T-helper 22 cell (primary cell): ENCODE data around the gene STAT3.
"Not testable (repeated sequence)": the region's sequence is repeated elsewhere in the genome, so short reads cannot be mapped to it uniquely, and the experiment has no call there.

ENCODE experiments used
- DNase-seq: peaks from one replicate; pipeline ENCODE4 v3.0.0-alpha.2; 2020; ENCODE audit warnings: low read depth

The STAT3 gene

DNA sequence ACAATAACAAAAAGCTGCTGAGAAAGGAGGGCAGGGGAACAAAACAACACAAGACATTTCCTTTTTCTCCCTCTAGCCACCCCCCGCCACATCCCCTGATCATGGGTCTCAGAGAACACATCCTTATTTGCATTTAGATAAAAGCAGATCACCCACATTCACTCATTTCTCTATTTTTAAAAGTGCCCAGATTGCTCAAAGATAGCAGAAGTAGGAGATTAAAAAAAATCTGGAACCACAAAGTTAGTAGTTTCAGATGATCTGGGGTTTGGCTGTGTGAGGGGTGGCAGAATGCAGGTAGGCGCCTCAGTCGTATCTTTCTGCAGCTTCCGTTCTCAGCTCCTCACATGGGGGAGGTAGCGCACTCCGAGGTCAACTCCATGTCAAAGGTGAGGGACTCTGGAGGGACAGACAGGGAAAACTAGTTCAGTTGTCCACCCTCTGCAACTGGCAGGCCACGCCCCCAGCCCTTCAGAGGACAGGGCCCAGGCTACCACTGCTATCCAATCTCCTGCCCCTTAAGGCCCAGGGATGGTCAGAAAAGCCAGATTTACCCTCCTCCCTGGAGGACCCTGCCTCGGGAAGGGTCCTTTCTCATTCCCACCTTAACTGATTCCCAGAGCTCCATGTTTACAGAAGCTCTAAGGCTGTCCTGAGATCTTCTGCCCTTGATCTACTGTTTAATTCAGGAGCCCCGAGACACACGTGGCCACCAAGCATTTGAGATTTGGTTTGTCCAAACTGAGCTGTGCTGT, 72.7 kb downstream of the STAT3 start:
- DNase-seq: no peak

DNA sequence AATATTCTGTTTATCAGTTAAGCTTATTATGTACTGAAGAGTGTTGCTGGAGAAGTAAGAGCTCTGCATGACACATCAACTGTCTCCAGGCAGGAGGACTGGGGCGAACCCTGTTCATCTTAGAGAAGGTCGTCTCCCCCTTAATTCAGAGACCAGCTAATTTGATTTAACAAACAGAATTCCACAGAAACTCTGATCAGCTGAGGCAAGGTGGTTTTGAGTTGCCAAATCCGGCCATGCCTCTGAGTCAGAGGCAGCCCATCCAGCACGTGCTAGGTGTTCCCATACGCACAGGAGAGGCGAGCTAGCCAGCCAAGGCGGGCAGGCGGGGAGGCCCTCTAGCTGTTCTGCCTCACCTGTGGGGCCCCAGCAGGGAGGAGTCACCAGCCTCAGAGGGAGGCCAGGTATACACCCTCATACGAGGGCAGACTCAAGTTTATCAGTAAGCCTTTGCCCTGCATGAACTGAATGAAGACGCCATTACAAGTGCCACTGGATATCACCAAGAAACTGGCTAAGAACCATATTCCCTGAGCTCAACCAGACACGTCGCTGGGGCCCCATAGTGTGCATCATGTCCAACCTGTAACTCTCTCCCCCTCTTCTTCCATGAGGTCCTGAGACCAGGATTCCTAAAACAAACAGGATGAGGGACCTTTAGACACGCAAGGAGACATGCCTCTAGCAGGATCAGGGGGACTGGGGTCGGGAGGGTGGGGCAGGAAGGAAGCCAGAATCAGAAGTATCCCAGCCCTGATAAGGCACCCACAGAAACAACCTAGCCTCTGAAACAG, 74.3 kb downstream of the STAT3 start:
- no peak for DNase-seq

DNA sequence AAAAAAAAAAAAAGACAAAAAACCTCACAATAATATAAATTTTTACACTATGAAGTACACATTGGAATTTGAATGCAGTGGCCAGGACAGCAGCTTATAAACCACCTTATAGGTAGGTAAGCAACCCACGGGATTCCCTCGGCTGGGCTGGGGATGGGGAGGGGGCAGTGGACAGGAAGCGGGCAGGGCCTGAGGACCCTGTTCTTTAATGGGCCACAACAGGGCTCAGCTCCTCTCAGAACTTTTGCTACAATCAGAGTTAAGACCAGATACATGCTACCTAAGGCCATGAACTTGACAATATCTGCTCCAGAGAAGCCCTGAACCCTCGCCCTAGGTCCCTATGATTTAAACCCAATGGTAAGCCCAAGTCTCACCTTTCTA, 74.9 kb downstream of the STAT3 start:
- DNase-seq: no peak

DNA sequence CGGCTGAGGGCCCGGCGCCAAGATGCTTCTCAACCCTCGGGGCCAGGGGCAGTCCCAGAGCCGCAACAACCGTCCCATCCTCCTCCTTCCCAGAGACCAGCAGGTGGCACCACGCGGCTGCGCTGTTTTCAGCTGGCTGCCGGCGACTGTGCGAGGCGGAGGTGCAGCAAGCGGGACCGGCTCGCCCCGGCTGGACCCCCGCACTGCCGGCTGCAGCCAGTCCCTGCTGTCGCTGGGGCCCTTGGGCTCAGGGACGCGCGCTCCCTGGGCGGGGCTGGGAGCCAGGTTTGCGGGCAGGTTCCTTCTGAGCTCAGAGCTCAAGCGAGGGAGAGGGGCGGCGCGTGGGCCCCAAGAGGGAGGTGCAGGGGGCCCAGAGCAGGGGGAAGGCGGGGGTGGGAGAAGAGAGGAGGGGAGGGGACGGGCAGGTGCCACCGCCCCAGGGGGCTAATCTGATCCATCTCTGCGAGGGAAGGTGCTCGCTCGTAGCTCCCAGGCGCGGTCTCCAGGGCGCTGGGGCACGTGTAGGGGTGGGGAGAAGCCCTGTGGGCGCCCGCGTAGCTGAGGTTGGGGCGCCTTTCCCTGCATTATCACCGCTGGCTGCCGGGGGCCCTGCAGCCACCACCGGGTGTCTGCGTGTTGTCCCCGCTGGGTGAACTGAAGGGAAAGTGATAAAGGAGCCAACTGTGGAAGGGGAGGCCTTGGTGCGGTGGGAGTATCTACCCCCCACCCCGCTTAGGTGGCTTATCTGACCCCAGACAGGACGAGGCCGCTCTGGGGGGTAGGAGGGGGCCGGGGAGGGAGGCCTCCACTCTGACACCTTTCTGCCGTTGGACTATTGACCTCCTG, 75.7 kb downstream of the STAT3 start:
- DNase-seq: peak; percentile 50

DNA sequence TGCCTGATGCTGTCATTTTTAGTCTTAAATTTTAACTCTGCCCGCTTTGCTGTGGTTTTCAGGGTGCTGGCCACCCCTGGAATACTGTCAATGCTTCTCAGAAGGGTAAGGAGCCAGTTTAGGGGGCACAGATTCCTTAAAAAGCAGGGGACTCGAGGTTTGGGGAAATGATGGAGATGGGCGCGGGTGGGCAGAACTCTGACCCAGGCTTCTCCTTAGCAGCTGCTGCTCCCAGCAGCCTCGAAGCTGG, 76.3 kb downstream of the STAT3 start:
- DNase-seq: no peak

DNA sequence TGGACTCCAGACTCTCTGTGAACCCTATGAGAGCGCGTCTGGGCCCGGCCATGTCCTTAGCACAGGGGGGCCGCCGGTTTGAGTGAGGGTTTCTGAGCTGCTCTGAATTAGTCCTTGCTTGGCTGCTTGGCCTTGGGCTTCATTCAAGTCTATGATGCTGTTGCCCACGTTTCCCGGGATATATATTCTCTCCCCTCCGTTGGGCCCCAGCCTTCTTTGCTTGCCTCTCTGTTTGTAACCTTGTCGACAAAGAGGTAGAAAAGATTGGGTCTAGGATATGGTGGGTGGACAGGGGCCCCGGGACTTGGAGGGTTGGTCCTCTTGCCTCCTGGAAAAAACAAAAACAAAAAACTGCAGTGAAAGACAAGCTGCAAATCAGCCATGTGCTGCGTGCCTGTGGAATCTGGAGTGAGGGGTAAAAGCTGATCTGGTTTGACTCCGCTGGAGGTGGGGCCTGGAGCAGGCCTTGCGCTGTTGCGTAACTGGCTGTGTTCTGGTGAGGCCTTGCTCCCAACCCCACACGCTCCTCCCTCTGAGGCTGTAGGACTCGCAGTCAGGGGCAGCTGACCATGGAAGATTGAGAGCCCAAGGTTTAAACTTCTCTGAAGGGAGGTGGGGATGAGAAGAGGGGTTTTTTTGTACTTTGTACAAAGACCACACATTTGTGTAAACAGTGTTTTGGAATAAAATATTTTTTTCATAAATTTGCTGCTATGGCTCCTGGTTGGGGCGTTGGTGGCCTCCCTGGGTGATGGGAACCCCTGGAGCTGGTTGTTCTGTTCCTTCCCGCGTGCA, 76.8 kb downstream of the STAT3 start:
- no peak for DNase-seq

DNA sequence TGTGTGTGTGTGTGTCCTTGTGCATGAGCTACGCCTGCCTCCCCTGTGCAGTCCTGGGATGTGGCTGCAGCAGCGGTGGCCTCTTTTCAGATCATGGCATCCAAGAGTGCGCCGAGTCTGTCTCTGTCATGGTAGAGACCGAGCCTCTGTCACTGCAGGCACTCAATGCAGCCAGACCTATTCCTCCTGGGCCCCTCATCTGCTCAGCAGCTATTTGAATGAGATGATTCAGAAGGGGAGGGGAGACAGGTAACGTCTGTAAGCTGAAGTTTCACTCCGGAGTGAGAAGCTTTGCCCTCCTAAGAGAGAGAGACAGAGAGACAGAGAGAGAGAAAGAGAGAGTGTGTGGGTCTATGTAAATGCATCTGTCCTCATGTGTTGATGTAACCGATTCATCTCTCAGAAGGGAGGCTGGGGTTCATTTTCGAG, 77.4 kb downstream of the STAT3 start:
- no peak for DNase-seq

DNA sequence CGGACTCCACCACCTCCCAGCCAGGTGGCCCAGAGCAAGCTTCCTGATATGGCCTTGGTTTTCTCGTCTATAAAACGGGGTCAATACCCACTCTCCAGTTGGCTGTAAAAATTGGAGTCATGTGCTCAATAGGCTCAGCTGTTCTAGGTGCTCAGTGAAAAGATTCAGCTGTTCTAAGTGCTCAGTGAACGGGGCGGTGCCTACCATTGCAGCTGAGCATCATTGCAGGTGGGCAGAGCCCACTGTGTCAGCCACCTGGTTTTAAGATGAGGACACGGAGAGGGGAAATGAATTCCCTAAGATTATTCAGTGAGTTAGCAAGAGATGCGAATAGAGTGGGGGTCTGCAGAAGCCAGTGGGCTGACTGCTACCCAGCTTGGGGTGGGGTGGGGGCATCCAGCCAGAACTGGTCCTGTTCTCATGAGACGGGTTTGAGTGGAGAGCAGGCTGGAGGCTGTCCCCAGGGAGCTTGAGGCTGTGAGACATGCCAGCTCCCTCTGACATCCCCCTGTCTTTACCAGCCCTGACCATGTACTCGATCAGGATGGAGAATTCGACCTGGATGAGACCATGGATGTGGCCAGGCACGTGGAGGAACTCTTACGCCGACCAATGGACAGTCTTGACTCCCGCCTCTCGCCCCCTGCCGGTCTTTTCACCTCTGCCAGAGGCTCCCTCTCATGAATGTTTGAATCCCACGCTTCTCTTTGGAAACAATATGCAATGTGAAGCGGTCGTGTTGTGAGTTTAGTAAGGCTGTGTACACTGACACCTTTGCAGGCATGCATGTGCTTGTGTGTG, 78.1 kb downstream of the STAT3 start:
- no peak for DNase-seq

DNA sequence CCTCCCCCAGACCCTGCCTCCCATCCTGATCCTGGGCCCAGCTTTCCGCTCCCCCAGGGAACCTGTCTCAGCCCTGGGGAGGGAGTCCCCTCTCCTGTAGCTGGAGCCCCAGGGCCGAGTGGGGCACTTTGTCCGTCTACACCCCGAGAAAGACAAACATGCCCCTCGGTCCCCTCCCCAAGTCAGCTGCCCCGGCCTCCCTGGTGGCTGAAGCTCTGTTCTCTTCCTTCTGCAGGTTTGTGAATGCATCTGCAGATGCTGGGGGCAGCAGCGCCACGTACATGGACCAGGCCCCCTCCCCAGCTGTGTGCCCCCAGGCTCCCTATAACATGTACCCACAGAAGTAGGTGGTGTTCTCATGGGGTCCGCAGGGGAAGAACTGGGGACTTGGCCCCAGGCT, 79.1 kb downstream of the STAT3 start:
- DNase-seq: no peak

DNA sequence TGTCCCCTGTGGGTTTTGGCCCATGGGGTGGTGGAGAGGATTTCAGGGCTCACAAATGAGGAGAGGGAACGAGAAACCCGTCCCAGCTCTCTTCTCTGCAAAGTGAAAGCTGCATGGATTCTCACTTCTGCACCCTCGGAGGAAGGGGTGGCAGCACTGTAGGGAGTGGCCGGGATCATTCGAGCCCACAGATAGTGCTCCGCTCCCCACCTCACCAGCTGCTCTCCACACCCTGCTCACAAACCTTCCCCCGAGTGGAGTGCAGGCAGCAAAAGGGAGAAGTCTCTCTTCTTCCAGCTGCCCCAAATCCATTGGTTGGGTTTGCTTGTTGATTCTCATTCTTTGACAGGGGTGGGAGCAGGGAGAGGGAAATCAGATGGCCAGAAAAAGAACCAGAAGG, 79.8 kb downstream of the STAT3 start:
- DNase-seq: no peak

DNA sequence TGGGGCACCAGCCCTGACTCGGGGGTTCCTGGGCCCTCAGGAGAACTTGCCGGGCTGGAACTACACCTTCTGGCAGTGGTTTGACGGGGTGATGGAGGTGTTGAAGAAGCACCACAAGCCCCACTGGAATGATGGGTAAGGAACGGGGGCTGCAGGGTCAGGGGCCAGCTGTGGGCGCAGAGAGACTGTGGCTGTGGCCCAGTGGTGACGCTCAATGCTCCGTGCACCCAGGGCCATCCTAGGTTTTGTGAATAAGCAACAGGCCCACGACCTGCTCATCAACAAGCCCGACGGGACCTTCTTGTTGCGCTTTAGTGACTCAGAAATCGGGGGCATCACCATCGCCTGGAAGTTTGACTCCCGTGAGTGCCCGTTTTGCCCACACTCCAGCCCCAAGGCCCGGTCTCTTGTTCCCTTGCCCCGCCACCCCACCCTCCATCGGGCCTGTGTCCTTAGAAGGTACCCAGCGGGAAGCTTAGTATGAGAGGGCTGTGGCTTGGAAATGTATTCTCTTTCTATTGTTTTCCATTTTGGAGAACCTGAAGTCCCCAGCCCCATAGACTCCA, 80.8 kb downstream of the STAT3 start:
- no peak for DNase-seq

DNA sequence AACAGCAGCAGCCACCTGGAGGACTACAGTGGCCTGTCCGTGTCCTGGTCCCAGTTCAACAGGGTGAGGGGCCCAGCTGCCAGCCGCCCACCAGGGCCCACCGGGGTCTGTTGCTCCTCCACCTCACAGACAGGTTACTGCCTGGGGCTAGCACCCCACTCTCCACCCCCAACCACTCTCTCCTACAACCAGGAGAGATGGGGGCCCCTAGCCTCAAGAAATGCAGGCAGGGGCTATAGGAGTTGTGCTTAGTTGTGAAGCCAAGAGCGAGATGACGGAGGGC, 81.9 kb downstream of the STAT3 start:
- no peak for DNase-seq

DNA sequence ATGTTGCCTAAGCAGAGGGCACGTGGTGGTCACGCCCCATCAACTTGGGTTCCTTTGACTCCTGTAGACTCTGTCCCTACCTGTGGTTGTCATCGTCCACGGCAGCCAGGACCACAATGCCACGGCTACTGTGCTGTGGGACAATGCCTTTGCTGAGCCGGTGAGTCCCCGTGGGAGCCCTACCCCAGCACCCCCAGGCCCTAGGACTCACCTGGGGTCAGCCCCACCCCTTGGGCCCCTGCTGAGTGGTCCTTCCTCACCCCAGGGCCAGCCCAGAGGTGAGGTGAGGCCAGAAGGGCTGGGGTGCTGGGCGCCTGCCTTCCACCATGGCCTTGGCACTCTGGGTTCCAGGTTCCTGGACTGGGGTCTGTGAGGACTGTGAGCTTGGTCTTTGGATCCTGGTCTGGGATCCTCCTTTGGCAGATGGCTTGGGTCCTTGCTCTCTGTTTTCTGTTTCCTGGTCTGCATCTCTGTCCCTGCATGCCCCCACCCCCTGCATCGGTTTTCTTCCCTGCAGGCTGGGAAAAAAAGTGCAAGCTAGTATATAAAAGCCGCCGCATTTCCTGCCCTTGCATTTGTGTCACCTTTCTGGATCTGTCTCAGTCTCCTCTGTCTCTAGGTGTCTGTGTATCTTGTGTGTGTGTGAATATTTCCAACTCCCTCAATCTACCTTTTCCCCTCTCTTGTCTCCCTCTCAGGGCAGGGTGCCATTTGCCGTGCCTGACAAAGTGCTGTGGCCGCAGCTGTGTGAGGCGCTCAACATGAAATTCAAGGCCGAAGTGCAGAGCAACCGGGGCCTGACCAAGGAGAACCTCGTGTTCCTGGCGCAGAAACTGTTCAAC, 82.5 kb downstream of the STAT3 start:
- DNase-seq: no peak

DNA sequence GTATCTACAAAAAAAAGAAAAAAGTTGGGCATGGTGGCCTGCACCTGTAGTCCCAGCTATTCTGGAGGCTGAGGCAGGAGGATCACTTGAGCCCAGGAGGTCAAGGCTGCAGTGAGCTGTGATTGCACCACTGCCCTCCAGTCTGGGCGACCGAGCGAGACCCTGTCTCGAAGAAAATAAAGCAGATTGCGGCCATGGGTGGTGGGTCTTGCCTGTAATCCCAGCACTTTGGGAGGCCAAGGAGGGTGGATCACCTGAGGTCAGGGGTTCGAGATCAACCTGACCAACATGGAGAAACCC, 83.3 kb downstream of the STAT3 start:
- DNase-seq: not testable (repeated sequence)

DNA sequence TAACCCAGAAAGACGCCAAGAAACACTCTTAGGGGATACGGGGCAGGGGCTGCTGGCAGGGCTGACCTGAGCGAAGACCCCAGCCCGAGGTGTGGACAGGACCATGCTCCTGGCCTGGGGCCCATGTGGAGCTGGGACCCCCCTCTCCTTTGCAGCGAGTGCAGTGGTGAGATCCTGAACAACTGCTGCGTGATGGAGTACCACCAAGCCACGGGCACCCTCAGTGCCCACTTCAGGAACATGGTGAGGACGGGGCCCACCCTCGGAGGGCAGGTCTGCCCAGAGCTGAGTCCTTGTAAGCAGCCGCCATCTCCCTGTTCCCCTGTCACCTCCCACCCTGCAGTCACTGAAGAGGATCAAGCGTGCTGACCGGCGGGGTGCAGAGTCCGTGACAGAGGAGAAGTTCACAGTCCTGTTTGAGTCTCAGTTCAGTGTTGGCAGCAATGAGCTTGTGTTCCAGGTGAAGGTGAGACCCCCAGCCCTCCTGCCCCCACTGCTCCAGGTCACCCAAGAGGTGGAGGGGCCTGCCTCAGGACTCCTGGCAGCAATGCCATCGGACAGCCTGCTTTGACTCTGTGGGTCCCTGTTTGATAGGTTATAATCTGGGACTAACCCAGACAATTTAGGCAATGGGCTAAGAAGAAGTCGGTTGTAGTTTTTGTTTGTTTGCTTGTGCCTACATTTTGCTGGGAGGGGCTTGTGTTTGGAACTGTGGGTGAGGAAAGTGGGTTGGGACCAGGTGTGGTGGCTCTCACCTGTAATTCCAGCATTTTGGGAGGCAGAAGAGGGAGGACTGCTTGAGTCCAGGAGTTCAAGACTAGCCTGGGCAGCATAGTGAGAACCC, 83.8 kb downstream of the STAT3 start:
- DNase-seq: no peak

DNA sequence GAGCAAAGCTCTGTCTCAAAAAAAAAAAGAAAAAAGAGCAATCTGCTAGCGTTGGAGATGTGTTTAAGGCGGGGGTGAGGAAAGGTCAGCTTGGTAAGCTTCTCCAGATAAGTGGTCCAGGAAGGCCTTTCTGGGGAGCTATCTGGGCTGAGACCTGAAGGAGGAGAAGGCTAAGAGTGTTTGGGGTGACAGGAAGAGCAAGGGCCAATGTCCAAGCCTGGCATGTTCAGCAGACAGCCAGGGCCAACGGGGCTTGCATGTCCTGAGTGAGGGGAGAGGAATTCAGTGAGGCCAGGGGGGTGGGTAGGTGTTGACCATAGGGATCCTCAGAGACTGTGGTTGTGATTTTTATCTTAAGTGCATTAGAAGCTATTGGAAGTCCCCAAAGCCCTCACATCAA, 84.5 kb downstream of the STAT3 start:
- no peak for DNase-seq

DNA sequence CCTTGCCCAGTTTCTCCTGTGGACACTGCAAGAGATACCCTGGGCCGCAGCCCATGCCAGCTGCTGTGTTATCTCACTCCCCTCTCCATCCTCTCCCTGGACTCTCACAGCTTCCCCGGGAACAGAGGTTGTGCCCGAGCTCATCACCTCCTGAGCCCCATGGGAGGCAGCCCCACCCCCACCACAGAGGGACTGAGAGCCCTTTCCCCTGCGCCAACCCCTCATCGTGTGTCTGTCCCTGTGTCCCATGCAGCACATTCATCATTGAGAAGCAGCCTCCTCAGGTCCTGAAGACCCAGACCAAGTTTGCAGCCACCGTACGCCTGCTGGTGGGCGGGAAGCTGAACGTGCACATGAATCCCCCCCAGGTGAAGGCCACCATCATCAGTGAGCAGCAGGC, 87.2 kb downstream of the STAT3 start:
- DNase-seq: no peak

DNA sequence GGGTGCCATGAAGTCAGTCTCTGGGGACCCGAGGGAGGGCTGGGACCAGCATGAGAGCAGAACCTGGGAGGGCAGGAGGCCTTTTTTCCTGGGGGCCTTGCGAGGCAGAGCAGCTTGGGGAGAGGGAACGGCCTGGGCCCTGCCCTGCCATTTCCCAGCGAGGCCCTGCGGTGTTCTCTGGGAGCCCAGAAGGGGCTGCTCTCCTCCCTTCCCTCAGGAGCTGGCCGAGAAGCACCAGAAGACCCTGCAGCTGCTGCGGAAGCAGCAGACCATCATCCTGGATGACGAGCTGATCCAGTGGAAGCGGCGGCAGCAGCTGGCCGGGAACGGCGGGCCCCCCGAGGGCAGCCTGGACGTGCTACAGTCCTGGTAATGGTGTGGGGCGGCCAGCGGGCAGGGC, 88.3 kb downstream of the STAT3 start:
- DNase-seq: not testable (repeated sequence)

DNA sequence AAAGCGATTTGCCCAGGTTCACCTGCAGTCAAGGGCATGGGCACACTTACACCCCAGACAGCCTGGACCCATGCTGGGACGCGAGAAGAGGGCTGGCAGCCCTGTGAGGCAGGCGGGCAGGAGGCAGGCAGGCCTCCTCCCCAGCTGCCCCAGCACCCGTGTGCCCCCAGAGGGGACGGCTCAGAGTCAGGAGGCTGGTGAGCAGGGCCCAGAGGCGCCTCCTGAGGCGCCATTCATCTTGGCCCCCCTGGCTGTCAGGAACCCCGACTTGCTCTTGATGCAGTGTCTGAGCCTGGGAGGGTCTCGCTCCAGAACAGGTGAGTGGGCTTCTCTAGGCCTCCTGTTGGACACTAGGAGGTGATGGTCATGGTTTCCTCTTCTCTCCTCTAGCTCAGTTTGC, 88.9 kb downstream of the STAT3 start:
- DNase-seq: not testable (repeated sequence)

DNA sequence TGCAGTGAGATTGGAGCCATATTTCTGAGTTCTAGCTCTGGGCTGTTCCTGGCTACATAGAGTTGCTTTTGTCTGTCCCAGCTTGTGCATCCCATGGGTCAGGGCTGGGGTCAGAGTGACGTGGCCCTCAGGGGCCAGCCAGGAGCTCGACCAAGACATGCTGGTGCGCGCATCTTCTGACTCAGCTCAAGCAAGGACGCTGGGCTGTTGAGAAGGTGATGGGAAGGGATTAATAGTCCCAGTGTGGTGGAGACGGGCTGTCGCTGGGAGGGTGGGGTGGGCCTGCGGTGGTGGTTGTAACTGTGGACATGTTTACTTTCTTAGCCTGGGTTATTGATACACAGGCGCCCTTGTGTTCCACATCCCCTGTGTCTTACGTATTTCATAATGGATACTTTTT, 90.5 kb downstream of the STAT3 start:
- not testable (repeated sequence) for DNase-seq
